ENCODE data around the gene TPPP3.

DNA sequence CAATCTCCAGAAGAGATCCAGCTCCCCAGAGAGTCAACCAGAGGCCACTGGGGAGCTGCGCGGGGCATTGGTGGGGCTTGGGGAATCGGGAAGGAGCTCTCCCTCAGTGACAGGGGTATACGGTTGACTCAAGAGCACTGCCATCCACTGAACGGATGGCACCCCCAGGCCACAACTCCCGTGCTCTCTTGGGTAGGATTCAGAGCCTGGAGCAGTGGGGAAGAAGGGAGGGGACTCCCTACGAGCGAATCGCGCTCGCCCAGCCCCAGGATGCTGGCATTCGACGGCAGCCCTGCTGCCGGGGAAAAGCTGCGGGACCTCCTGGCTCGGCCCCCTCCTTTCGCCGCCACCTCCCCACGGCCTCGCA lies 473 bp upstream of the TPPP3 start:
- TF ChIP-seq POLR2A (IDR thresholded peaks at IDR 0.05; ENCODE audit: low read length): no peak
- no peak for TF ChIP-seq GATA1 (IDR thresholded peaks at IDR 0.05; ENCODE audit: low read depth, low read length)
